GM21423 (cell line): ENCODE data around the gene NEK2.
"Not testable (repeated sequence)": the region's sequence is repeated elsewhere in the genome, so short reads cannot be mapped to it uniquely, and the experiment has no call there.

Experiments used
- ATAC-seq: cut with Tn5 transposase; IDR thresholded peaks from one replicate; pipeline ENCODE4 v1.9.1; 2021; ENCODE audit warnings: mild to moderate bottlenecking, moderate library complexity; ENCODE audit not compliant: unreplicated experiment

The NEK2 gene

DNA sequence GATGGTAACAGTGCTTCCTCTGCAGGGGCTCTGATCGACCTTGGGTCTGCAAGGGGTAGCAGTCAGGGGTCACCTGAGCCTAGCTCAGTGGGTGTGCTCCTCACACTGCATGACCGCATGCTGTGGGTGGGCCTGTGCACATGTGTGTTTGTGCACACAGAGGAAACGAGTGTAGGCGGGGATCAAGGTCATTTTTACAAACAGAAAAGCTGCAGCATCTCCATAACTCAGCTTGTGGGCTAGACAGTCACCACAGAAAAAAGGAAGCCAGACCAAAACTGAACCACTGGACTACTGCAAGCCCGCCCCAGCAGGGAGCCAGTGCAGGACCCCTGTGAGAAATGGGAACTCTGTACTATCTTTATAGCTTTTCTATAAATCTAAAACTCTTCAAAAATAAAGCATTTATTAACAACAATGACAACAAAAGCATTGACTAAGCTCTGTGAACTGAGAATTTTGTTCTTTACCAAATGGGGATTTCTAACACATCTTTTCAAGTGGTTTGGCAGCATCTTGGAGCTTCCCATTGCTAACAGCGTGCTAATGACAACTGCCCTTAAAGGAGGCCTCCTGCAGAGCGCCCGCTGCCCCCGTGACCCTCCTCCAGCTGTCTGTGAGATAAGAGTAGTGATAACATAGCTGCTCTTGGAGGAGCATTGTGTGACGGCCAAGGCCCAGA is 19.9 kb upstream of the NEK2 start:
- ATAC-seq: peak; percentile 36

DNA sequence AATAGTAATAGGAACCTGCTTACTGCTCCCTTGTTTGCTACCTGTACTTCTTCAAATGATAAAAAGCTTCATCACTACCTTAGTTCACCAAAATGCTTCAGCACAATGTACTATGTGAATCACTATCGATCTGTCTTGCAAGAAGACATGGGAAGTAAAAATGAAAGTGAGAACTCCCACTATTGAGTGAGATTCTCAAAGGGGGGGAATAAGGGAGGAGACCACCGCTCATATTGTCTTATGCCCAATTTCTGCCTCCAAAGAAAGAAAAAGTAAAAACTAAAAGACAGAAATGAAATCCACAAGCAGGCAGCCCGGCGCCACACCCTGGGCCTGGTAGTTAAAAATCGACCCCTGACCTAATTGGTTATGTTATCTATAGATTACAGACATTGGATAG is 18.5 kb upstream of the NEK2 start:
- not testable (repeated sequence) for ATAC-seq

DNA sequence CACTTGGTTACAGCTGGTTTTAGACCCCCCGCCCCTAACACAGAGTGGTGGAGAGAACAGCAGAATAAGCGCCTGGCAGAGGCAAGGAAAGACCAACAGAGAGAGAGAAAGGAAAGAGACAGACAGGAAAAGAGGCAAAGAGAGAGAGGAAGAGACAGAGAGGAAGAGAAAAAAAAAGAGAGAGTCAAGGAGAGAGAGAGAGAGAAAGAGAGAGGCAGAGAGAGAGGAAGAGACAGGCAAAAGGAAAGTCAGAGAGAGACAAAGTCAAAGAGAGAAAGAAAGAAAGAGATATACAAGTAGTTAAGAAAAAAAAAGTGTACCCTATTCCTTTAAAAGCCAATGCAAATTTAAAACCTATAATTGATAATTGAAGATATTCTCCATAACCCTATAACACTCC is 13.0 kb upstream of the NEK2 start:
- ATAC-seq: no peak

DNA sequence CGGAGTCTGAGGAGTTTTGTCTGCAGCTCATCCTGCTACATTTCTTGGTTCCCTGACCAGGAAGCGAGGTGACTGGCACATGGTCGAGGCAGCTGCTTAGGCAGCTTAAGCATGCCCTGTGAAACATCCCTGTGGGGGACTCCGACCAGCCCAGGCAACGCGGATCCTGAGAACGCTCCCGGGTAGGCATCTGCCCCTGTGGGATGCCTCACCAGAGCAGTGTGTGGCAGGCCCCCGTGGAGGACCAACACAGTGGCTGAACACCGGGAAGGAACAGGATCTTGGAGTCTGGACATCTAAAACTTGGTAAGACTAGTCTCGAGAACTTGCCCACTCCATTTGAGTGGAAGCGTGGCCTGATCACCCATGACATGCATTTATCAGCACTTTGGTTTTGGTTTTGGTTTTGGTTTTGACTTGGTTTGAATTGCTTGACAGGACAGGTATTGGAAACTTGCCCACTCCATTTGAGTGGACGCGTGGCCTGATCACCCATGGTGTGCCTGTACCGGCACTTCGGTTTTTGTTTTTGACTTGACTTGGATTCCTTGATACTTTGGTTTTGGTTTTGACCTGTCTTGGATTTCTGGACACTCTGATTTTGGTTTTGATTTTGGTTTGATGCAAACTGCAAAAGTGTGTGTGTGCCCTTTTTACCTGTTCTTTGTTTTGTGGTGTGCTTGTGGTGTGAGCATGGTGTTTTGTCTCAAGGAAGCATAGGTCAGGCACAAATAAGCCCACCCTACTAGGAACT is 12.2 kb upstream of the NEK2 start:
- no peak for ATAC-seq

DNA sequence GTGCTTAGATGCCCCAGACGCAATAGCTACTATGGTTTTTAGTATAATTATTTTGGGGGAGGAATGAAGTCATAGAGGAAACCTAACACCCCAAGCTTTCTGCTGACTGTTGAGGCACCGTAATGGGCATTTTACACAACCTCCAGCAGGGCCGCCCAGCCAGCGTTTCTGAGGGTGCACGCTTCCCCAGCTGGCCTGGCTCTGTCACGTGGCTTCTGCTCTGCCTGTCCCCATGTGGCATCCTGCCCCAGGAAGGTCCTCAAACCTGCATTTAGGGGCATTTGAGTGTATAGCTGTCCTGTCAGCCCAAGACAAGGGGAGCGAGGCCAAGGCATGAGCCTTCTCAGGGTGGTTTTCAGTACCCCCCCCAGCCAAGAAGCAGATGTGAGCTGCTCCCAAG is 10.4 kb upstream of the NEK2 start:
- no peak for ATAC-seq

DNA sequence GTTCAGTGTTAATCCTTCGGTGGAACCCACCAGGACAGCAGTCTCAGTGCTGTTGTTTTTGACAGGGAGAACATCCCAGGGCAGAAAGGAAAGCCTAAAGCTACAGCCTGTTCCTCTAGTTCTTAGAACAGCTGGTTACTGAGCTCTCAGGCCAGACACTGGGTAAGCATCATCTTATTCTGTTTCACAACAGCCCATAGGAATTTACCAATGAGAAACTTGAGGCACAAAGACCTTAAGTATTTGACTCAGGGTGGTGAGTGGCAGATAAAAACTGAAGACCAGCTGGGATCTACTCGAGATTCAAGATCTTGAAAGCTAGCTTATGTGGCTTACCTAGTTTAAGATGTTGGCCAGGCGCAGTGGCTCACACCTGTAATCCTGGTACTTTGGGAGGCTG is 9.4 kb upstream of the NEK2 start:
- ATAC-seq: no peak

DNA sequence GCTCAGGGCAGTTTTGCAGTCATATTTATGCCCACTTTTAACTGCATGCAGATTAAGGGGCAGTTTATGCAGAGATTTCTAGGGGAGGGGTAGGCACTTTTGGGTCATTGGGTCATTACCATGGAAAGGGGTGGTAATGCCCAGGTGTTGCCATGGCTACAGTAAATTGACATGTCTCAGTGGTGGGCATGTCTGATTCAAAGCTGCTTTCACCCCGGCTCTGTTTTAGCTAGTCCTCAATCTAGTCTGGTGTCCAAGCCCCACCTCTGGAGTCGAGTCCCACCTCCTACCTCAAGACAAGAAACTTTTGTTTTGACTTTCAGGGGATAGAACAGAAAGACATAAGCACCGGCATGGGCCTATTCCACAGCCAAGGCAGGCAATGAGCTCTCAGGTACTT is 8.9 kb upstream of the NEK2 start:
- no peak for ATAC-seq

DNA sequence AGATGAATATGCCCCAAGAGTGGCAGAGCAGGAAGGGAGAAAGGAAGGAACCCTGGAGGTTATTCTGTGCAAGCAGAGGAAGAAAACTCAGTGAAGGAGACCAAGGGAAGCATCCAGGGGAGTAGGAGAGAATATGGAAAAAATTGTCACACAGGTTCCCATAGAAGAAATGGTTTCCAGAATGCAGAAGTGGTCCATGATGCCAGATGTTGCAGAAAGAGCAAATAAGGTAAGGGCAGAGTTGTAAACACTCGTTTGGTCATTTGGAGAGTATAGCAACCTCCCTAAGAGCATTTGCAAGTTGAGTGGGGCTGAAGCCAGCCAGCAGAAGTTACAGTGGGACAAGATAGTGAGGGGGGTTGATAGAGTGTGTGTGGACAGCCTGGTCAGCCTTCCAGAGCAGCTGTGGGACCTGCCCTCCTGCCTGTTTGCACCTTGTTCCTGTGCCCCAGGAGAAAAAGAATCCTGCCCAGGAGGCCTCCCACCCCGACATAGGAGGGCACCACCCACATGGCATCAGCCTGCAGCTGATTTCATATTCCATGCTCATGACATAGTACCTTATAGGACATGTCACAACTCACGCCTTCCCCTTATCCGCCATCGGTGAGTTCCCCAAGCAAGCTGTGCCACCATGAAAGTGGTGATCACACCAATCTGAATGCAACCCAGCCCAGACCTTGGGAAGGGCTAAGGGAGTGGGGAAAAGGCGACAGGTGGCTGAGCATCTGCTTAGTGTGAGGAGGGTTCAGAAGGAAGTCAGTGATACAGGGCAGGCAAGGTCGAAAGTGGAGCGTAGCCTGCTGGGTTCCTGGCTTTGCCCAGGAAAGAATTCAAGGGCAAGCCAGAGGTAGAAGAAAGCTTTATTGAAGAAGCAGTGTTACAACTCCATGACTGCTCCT is 8.2 kb upstream of the NEK2 start:
- ATAC-seq: no peak

DNA sequence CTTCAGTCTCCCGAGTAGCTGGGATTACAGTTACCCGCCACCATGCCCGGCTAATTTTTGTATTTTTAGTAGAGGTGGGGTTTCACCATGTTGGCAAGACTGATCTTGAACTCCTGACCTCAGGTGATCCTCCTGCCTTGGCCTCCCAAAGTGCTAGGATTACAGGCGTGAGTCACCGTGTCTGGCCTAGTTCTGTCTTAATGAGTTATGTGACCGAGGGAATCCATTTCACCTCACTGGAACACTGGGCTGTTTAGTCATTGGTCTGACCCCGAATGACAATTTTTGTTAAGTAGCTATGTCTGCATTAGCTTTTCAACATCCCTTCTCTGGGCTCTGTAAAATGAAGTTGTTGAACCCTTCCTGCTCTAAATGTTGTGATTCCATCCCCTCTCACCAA is 6.8 kb upstream of the NEK2 start:
- ATAC-seq: not testable (repeated sequence)

DNA sequence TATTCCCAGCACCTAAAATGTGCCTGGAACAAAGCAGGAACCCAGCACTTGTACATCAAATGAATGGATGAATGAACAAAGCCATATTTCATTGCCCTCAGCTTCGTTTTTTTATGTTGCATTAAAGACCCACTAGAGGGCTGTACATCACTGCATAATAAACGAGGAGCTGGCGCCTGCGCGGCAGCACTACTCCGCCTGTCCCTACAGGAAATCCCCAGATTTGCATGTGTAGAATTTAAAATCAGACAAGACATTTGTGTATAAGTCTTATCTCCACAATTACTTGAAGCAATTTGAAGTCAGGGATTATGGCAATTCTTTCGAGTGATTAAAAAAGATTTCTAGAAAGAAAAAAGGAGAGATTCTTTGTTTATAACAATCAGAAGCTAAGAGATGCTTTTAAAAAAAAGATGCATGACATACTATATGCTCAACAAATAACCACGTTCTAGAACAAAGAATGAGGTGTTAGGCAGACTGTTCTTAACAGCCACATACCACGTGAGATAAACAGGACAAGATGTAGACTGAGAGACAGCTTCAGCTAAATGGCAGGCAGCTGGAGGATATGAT is 5.4 kb upstream of the NEK2 start:
- ATAC-seq: peak; percentile 75

DNA sequence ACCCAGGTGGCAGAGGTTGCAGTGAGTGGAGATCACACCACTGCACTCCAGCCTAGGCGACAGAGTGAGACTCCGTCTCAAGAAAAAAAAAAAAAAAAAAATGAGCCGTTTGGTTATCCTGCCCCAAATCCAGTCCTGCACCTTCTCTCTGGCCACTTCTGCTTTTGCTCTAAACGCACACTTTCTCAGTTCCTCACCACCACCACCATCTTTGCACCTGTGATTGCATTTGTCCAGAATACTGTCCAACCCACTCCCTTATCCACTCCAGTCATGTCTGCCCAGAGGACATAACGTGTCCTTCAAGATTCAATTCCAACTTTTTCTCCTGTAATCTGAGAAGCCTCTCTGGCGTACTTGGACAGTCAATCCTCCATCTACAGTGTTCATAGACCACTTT is 2.2 kb upstream of the NEK2 start:
- ATAC-seq: no peak

DNA sequence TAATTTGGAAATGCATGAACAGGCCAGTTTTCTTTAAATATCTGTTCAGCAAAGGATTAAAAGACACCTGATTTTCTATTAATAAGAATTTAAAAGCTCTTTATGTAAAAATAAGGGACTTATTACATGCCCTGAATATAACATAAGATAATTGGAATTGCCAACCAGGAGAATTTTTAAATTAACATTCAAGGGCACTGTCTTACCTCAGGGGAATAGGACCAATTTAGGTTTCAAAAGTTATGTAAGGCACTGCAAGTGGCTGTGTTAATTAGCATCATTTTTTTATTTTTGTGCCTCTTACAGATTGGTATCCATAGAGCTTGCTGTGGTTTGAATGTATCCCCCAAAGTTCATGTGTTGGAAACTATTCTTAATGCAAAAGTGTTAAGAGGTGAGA is 1.3 kb upstream of the NEK2 start:
- ATAC-seq: no peak

DNA sequence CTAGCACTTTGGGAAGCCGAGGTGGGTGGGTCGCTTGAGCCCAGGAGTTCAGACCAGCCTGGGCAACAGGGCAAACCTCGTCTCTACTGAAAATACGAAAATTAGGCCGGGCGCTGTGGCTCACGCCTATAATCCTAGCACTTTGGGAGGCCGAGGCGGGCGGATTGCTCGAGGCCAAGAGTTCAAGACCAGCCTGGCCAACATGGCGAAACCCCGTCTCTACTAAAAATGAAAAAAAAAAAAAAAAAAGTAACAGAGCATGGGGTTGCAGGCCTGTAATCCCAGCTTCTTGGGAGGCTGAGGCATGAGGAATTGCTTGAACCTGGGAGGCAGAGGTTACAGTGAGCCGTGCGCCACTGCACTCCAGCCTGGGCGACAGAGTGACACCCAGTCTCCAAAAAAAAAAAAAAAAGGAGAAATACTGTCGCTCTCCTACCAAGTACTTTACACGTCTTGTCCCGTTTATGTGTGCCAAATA is 724 bp upstream of the NEK2 start:
- ATAC-seq: no peak

DNA sequence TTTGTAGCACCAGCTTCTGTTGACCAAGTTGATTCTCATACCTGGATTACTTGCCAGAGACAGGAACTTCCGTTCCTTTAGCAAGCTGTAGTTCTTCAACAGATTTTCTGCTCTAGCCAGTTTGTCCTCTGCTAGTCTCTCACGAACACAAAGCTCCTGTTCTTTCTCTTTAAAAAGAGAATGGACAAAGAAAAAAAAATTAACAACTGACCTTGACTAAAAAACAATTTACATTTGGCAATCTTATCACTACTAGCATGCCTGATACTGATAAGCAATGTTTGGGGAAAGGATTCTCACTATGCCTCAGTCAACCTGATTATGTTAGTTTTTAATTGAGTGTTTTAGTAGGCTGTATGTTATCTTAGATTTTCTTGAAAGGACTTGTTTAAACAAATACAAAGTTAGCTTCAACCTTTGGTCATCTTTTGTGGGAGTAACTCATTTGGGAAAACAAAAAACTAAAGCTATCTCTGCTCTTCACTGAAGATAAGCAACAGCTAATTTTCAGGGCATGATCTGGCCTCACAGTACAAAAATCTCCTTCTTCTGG is 8.3 kb downstream of the NEK2 start:
- no peak for ATAC-seq

DNA sequence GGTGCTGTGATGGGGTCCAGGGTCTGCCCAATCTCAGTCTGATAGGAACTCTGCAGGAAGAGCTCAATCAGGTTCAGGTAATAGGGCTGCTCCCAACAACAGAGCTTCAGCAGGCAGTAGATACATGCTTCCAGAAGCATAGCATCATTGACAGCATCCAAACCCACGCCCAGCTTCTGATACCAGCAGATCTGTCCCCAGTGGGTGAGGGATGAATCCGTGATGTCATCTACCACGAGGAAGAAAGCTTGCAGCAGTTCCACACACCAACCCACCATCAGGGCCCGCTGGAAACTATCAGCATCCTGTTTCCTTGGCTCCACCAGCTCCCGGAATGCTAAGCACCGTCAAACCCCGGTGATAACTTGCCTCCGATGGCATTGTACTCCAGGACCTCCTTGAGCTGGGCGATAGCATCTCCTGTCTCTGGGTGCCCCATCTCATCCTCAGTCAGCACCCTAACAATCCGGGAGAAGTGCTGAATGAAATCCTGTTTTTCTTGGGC is 14.7 kb downstream of the NEK2 start:
- ATAC-seq: no peak

DNA sequence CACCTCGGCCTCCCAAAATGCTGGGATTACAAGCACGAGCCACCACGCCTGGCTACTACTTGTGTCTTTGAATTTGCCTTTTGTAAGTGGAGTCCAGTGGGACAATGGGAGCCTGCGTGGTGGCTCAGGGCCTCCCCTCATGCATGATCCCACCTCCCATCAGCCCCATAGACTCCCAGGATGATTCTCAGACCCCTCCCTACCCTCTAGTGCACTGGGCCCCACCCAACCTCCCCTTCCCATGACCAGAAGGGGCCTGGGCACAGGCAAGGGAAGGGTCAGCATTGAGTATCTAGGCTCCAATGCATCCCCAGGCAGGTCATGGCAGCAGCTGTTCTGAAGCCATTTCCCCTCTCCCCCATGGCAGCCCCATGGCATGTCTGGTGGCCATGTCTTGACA is 18.7 kb downstream of the NEK2 start:
- ATAC-seq: no peak

DNA sequence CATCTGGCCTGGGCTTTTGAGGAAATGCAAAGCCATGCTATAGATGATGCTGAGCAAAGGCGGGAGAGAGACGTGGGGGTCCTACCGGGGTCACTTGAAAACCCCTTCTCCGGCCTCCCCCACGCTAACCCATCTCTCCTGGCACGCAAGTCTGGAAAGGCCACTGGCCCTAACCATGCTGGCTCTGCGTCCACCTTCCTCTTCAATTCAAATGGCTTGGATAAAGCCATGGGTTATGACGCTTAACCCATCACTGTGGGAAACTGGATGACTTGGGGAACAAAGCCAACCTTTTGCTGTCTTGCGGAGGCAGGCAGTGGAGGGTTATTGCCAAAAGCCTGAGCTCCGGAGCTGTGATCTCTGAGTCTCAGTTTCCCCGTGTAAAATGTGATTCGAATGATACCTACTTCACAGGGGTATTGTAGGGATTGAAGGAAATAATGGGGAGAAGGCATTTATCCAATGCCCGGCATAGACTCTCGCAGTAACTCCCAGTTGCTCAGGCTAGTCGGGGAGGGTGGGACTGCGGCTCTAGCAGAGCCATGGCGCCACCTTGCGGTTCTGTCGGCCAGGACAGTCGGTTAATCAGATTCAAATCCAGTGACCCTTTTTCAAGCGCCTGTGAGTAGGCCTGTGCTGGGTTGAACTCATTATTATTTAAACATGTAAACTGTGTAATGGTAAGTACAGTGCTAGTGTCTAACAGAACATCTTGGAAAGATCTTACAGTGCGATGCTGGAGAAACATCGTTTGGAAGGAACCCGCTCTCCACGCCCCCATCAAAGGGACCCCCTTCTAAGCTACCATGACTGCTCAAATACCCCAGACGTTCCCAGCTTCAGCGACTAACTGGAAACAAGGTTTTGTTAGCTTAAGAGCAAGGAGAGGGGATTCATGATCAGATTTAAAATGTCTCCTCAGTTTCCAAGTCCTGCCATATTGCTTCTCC is 20.3 kb downstream of the NEK2 start:
- peak; percentile 79 for ATAC-seq

DNA sequence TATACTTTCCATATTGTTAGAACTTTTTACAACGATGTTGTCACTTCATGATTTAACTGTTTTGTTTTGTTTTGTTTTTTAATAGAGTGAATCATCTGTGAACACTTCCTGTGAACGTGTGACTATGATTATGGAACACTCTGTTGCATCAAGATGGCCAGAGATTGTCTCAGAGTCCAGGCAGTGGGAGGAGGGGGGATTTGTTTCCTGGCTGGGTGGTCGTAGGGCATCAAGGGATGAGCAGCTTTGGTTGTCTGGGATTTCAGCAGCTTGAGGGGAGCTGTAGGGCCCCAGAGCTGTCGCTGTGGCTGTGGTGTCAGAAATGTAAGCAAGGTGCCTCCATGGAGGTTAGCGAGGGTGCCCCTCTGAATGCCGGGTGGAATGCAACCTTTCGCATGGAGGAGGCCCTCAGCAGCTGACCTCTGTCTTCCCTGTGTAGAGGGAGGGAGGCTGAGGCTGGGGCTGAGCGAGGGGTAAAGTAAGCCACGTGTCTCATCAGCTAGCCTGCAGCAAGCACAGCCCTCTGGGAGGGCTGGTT is 21.4 kb downstream of the NEK2 start:
- no peak for ATAC-seq

DNA sequence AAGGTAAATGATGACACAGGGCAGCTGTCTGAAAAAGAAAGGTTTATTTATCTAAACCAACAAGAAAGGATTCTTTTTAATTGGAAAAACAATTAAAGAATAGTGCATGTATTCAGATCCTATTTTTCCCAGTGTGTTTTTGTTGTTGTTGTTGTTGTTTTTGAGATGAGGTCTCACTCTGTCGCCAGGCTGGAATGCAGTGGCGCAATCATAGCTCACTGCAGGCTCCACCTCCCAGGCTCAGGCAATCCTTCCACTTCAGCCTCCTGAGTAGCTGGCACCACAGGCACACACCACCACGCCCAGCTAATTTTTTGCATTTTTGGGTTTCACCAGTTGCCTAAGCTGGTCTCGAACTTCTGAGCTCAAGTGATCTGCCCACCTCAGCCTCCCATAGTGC is 22.1 kb downstream of the NEK2 start:
- no peak for ATAC-seq
